ENCODE data around the gene RNU7-1.

DNA sequence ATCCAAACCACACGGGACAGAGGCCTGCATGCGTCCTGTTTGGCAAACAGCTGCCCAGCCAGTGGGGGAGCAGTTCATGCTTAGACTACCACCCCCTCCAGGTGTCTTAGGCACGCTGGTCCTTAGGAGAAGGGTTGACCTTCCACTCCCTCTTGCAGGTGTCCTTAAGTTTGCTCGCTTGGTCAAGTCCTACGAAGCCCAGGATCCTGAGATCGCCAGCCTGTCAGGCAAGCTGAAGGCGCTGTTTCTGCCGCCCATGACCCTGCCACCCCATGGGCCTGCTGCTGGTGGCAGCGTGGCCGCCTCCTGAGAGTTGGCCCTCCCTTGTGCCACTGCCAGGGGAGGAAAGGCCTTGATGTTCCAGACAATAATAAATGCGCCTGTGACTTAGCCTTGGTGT lies 2.0 kb downstream of the RNU7-1 start:
- TF ChIP-seq CTCF (IDR thresholded peaks at IDR 0.05): no peak
- no peak for TF ChIP-seq HOXB5 (CRISPR knock-in tag; IDR thresholded peaks at IDR 0.05)
- no peak for TF ChIP-seq MAFK (IDR thresholded peaks at IDR 0.05; ENCODE audit: partially characterized antibody)
- no peak for TF ChIP-seq NFE2L2 (conservative IDR thresholded peaks at IDR 0.05; ENCODE audit: low read length)
- no peak for TF ChIP-seq POLR2A (IDR thresholded peaks at IDR 0.05; ENCODE audit: low read length)
- TF ChIP-seq ELK1 (IDR thresholded peaks at IDR 0.05; ENCODE audit: low read depth, low read length): no peak
- no peak for TF ChIP-seq EP300 (IDR thresholded peaks at IDR 0.05)
- TF ChIP-seq CHD2 (IDR thresholded peaks at IDR 0.05; ENCODE audit: low read length, partially characterized antibody): no peak
- TF ChIP-seq, protein P1, sequence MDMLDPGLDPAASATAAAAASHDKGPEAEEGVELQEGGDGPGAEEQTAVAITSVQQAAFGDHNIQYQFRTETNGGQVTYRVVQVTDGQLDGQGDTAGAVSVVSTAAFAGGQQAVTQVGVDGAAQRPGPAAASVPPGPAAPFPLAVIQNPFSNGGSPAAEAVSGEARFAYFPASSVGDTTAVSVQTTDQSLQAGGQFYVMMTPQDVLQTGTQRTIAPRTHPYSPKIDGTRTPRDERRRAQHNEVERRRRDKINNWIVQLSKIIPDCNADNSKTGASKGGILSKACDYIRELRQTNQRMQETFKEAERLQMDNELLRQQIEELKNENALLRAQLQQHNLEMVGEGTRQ (IDR thresholded peaks at IDR 0.05): no peak
- TF ChIP-seq JUNB (IDR thresholded peaks at IDR 0.05): no peak
- TF ChIP-seq CBX8 (IDR thresholded peaks at IDR 0.05): no peak
- no peak for TF ChIP-seq NR3C1 (IDR thresholded peaks at IDR 0.05)
- no peak for TF ChIP-seq ZSCAN20 (CRISPR knock-in tag; IDR thresholded peaks at IDR 0.05)

Data from A549 (cell line).